ENCODE data around the gene TPRA1.
"Not testable (repeated sequence)": the region's sequence is repeated elsewhere in the genome, so short reads cannot be mapped to it uniquely, and the experiment has no call there.

The TPRA1 gene

DNA sequence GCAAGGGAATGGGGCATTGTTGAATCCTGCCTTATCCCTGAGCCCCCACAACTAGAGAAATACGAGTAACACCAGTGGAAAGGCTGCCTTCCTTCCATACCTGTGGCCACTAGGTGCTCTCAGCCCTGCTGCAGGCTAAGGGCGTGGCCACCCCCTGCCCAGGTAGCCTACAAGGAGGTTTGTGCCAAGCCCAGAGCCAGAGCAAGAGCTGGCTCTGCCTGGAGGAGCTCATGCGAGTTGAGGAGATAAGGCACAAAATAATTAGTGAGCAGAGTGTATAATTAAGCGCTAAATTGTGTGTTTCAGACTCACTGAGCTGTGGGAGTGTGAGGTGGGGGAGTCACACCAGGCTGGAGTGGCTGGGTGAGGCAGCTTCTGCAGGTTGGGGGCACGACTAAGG, 49.2 kb downstream of the TPRA1 start:
- in situ Hi-C loops (cut with HindIII; ENCODE audit: low sequenced_read_pairs): no loop called here

DNA sequence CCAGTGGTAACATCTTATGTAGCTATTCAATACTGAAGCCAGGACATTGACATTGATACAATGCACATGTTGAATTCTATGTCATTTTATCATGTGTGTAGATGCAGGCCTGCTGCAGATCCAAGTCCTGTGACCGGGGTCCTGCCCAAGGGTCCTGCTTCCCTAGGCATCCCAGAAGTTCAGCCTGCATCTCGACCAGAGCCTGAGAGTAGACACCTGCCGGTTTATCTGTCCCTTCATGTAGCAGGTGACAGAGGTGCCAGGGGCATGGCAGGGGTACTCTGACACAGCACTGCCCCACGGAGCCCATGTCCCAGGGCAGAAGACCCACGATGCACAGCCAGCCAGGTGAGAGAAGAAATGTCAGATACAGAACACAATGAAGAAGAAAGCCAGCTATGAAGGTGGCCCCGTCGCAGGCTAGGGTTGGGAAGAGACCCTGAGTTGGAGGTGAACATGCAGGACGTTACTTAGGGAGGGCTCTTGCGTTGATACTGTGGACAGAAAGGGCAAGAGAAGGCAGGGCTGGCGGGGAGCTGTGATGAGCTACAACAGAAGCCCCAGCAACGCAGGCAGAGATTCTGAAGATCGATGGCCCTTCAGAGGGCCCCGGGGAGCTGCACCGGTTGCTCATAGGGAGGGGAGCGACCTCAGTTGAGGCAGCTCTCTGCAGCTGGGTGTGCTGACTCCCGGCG, 51.0 kb downstream of the TPRA1 start:
- in situ Hi-C loops (cut with HindIII; ENCODE audit: low sequenced_read_pairs): no loop called here

DNA sequence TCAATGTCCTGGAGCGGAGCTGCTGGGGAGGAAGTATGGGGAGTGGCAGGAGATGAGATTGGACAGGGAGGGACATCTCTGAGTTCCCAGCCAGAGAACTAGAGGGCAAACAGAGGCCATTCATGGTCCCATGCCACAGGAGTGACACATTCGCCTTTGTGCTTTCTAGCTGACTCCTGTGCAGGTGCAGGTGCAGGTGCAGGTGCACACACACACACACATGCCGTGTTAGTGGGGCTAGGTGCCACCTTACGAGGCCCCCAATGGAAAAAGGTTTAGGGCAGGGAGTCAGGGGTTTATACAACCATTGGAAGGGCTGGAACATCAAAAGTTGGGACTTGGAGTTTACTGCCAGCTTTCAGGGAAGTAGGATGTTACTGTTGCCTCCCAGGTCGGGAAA, 52.0 kb downstream of the TPRA1 start:
- in situ Hi-C loops (cut with HindIII; ENCODE audit: low sequenced_read_pairs): no loop called here

DNA sequence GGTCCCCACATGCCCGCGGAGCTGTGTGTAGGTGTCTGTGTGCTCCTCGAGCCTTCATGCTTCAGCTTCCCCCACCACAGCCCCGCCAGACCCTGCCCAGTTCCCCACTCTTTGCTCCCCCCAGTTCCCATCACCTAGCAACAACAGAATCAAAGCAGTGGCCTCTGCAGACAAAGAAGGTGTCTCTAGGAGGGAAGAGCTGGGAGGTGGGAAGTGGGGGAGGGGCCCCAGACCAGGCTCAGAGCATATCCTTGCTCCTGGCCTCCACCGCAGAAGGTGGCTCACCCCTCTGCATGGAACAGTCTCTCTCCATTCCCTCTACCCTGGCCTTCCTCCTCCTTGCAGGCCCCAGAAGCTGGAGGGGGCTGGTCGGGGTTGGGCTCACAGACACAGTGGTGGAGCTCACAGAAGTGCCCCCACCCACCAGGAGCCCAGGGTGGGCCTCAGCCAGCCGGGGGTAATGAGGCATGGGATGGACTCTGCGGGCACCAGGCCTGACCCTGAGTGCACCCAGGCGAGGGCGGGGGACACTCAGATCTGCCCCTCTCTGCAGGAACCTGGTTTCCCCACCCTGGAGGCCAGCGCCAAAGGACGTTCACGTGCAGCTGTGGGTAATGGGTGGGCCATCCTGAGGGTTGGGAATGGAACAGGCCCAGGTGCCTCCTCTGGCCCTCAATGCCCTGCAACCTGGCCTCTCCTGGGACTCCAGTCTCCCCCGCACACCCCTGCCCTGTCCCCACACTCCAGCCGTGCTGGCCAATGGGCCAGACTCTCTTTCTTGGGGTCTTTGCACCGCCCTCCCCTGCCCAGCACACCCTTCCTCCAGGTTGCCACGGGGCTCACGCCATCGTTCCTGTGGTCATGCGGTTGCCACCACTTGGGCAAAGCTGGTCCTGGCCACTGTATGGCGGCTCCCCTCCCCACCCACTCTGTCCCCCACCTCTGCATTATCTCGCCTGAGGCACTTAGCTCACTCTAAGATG, 53.4 kb downstream of the TPRA1 start:
- in situ Hi-C loops (cut with HindIII; ENCODE audit: low sequenced_read_pairs): no loop called here

DNA sequence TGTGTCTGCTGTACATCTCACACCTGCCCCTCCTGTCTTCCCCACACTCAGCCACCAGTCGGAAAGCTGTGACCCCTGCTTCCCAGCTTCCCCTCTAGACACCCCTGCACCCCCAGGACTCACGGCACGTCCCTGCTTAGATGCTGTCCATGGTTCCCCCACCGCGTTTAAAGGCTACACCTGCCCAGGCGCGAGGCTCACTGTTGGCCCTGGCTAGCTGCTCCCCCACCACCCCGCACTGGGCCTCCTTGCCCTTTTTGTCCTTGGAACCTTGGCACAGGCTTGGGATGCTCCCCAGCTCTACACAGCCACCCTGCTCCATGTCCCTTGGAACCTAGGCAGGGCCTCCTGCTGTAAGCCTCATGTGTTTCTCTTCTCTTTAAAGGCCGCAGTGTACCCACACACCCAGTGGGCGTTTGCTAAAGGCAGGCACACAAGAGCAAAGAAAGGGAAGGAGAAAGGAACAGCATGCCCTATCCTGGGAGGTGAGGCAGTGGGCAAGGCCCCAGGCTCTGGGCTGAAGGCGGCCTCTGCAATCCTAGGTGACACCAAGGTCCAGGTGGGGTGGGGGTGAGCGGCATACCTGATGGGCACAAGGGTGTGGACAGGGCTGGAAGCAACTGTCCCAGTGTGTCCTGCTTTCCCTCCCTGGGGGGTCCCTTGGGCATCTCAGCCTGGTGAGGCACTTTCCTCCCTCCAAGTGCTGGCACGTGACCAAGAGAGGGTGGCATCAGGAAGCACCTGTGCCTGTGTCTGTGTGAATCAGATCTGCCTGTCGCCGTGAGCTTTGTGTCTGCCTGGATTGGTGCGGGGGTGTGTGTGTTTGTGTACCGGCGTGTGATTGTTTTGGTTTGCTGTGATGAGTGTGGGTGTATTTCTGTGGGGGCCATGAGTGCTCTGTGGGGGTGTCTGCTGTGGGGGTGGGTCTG, 54.4 kb downstream of the TPRA1 start:
- in situ Hi-C loops (cut with HindIII; ENCODE audit: low sequenced_read_pairs): no loop called here

DNA sequence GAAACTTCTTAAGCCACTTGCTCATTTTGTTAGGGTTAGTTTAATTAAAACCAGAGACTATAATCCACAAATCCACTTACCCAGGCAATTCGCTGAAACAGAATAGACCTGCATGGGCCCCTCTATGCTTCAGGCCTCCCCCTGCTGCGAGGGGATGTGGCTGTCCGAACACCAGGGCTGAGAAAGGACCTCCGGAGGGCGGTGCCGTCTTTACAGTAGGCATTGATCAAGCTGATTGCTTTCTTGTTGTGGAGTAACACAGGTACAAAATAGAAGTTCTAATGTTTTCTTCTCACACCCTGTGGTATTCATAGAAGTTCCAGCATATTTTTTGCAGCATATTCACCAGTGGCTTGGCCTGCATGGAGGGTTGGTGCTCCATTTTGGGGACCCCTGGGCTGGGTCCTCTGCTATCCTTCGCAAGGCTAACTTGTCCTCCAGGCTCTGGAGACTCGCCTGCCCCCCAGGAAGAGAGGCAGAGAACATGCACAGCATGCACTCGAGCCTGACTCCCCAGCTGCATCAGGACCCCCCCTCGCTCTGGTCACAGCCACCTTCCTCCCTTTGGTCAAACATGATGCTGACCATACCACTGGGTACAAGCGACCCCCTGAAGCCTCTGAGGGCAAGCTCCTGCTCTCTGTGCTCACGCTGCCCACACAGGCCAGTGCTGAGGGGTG, 55.3 kb downstream of the TPRA1 start:
- in situ Hi-C loops (cut with HindIII; ENCODE audit: low sequenced_read_pairs): no loop called here

DNA sequence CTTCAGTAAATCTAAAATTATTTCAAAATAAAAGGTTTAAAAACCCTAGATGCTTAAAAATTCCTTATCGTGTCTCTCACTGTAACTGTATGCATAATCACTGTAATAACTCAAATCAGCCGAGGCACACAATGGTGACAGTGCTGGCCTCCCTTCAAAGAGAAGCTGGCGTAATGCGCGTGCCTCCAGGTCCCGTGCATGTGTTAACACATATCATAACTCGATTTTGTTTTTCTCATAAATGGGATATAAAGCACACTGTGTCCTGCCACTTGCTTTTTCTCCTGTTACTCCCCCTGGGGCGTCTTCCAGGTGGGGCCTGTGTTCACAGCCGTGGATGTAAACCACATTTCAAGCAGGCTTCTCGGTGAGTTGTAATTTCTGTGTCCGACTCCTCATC, 56.0 kb downstream of the TPRA1 start:
- in situ Hi-C loops (cut with HindIII; ENCODE audit: low sequenced_read_pairs): no loop called here

DNA sequence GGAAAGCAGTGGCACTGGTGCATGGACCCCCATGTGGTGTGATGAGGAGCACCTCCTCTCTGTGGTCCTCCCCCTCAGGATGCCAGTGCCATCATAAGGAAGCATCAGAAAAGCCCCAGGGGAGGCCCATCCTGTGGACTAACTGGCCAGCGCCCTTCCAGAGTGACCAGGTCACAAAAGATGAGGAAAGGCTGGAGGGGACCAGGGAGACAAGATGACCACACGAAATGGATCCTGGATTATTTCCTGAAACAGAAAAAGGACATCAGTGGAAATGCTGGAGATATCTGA, 56.4 kb downstream of the TPRA1 start:
- in situ Hi-C loops (cut with HindIII; ENCODE audit: low sequenced_read_pairs): no loop called here

DNA sequence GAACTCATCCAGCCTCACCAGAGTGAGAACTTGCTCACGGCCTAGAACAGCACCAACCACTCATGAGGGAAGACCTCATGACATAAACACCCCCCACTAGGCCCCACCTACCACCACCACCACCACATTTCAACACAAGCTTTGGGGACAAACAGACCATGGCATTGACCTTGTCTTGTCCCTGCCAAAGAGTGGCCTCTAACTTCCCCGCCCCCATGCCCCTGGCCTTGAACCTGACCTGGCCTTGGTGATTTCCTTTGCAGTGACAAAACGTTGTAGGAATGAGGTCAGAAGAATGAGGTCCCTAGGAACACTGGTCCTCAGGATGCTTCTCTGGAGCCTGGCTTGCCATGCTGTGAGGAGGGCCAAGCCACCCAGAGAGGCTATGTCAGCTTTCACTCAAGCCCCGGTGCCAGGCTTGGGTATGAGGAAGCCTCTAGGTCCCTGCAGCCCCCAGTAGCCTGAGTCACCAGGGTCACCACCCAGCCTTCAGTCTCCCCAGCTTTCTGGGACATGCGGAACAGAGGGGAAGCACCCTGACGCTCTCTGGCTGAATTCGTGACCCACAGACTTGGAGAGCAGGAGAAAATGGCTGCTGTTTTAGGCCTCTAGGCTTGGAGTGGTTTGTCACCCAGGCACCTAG, 57.9 kb downstream of the TPRA1 start:
- in situ Hi-C loops (cut with HindIII; ENCODE audit: low sequenced_read_pairs): no loop called here

DNA sequence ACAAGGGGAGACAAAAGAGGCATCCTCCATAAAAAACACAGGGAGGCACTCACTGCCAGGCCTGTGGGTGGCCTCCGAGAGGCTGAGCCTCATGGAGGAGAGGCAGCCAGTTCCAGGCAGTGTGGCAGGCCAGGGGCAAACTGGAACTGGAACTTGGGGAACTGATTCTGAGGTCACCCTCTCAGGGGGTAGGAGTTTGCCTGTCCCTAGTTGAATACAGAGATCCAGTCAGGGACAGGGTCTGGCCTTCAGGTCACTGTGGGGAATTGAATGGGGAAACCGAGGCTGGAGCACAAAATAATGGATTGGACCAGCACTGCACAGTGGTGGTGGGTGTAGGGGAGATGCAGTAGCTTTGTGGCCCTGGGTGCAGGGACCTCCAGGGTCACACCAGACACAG, 58.7 kb downstream of the TPRA1 start:
- in situ Hi-C loops (cut with HindIII; ENCODE audit: low sequenced_read_pairs): no loop called here

DNA sequence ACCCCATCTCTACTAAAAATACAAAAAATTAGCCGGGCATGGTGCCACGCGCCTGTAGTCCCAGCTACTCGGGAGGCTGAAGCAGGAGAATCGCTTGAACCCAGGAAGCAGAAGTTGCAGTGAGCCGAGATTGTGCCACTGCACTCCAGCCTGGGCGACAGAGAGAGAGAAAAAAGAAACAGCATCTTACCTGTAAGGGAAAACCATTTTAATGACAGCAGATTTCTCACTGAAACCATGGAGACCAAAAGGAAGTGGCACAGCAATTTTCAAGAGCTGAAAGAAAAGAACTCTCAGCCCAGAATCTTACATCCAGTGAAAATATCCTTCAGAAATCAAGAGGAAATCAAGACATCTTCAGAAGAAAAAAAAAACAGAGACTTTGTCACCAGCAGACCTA, 59.7 kb downstream of the TPRA1 start:
- in situ Hi-C loops (cut with HindIII; ENCODE audit: low sequenced_read_pairs): not testable (repeated sequence)

DNA sequence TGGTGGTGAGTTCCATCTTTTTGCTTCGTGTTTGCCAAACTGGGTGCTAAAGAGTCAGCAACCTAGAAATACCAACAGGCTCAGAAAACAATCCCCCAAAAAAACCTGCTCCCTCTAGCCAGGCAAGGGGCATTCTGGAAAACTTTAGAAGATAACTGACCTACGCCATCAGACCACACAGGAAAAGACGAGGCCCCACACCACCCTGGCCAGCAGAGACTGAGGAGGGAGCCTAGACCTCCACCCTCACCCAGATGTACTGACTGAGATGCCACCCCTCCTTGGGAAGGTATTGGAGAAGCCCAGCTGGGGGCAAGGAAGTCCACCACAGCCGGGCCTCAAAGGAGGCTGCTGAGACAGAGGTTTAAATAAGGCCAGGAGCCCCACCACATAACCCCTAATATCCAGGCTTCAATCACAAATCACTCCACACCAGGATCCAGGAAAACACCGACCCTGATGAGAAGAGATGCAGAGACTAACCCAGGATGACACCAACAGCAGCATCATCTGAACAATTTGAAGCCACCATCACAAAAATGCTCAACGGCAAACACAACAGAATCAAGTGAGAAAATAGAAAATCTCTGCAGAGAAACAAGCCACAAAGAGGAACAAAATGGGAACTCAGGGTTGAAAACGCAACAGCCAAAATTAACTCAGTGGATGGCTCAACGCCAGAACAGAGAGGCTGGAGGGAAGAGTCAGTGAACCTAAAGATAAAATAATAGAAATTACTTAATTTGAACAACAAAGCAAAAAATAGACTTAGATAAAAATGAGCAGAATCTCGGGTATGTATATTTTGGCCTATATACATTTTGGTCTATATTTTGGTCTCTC, 61.0 kb downstream of the TPRA1 start:
- in situ Hi-C loops (cut with HindIII; ENCODE audit: low sequenced_read_pairs): no loop called here

DNA sequence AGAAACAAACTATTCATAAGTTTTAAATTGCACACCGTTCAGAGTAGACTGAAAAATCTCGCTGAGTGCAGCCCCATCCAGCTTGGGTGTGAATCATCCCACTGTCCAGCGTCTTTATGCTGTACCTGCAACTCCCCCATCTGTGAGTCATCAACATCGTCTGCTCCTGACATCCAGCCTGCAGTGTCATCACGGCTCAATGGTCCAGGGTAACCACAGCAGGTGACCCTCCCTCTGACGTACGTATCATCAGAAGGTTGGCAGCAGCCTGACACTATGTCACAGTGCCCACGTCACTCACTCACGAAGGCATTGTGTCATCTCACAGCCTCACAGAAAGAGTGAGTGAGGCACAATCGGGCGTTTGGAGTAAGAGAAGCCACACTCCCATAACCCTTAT, 65.2 kb downstream of the TPRA1 start:
- in situ Hi-C loops (cut with HindIII; ENCODE audit: low sequenced_read_pairs): no loop called here

DNA sequence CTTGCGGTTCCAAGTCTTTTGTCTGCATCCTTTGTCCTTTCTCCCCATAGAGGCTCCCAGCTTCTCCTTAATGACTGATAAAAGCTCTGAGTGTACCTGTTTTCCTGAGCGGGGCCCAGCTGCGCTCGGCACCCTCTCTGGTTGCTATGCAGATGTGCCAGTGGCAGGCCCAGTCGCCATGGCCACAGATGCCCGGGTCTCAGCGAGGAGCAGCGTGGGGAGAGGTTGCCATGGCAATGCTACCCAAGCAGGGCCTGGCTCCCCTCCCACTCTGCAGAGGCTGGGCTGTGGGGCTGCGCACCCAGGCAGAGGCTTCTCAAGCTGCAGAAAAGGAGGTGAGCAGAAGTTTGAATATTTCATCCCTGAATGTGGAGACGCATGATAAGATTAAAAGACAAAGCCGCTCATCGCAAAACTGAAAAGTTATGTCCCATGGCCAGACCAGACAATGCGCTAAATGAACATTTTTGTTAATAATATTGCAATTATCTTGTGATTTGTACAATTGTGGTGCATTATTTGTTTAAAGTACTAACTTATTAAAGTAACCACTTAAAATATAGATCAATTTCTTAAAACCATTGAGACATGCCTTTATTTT, 66.1 kb downstream of the TPRA1 start:
- in situ Hi-C loops (cut with HindIII; ENCODE audit: low sequenced_read_pairs): no loop called here

Measured in DLD1 (cell line).